IPS-15b (cell line): ENCODE measurements around the gene SPDYC.

ENCODE experiments used
- H3K27me3 ChIP-seq: one replicate; pipeline ENCODE4 v1.6.1; 2013; ENCODE audit warnings: low read length; ENCODE audit not compliant: control insufficient read depth, insufficient read depth
- H3K36me3 ChIP-seq: one replicate; pipeline ENCODE4 v1.6.1; 2013; ENCODE audit warnings: low read length; ENCODE audit not compliant: control insufficient read depth, insufficient read depth
- H3K4me1 ChIP-seq: one replicate; pipeline ENCODE4 v1.6.1; 2013; ENCODE audit warnings: mild to moderate bottlenecking, low read length; ENCODE audit not compliant: control insufficient read depth, insufficient read depth
- H3K4me3 ChIP-seq: one replicate; pipeline ENCODE4 v1.5.1; 2013; ENCODE audit warnings: low read depth, low read length
- H3K9ac ChIP-seq: one replicate; pipeline ENCODE4 v1.6.1; 2013; ENCODE audit warnings: low read depth, mild to moderate bottlenecking, low read length
- H3K9me3 ChIP-seq: one replicate; pipeline ENCODE4 v1.6.1; 2013; ENCODE audit warnings: mild to moderate bottlenecking, low read length; ENCODE audit not compliant: control insufficient read depth, insufficient read depth

SPDYC gene

DNA sequence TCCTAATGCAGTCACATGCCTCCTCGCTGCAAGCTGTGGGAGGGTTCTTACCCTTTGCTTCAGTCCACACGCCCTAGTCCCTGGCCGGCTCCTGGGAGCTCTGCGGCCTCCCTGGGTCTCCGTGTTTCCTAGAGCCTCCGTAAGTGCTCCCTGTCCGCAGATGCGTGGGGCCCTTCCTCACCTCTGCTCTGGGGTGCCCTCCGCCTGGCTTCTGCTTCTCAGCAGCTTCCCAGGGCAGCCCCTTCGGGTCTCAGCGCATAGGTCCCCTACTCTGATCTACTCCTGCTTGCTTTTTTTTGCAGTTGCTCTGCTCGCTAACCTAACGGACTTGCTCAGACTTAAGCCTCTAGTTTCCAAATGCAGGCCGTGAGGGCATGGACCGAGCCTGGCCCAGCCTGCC lies 34.1 kb downstream of the SPDYC start:
- Histone ChIP-seq H3K9ac (no peak overlapping the region), H3K36me3 (peaks cover 45% of the 10 kb centered on the region), H3K4me1 (no peaks in the 10 kb centered on the region), H3K27me3 (no peaks in the 10 kb centered on the region), H3K4me3 (peak overlapping the region; percentile 22), H3K9me3 (no peaks in the 10 kb centered on the region)

DNA sequence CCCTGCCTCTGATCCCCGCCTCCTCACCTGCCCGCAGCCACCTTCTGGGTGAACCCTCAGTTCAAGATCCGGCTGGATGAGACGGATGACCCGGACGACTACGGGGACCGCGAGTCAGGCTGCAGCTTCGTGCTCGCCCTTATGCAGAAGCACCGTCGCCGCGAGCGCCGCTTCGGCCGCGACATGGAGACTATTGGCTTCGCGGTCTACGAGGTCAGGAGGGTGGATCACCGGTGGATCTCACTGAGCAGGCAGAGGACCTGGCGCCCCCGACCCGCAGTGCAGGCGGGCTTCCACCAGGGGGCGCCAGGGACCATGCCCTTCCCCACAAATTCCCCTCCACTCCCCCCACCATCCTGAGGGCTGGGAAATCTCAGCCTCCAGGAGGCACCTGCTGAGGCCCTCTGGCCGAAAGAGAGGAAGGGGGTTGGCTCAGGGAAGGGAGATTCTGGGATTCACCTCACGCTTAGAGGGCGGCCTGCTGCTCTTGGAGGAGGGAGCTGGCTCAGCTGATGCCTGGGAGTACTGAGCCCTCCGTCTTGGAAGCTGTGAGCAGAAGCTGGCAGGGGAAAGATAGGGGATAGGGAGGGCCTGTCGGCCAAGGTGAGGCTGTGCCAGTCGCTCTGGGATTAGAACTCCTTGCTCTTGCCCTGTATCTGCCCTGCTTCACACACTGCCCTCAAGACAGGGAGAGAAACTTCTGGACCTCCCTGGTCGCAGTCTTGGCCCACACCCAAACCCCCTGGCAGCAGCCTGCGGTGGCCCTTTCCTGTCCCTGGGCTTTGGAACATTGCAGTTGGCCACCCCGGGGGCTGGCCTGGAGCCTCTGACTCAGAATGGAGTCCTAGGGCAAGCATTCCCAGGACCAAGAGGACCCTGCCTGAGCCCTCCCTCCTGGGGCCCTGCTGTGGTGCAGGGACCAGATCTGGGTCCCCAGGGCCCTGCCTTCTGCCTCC lies 34.9 kb downstream of the SPDYC start:
- peak overlapping the region; percentile 22 for H3K4me3 ChIP-seq
- H3K36me3 ChIP-seq, result peaks cover 52% of the 10 kb centered on the region
- H3K27me3 ChIP-seq, result no peaks in the 10 kb centered on the region
- H3K4me1 ChIP-seq, result no peaks in the 10 kb centered on the region
- H3K9ac ChIP-seq, result no peak overlapping the region
- H3K9me3 ChIP-seq, result no peaks in the 10 kb centered on the region

DNA sequence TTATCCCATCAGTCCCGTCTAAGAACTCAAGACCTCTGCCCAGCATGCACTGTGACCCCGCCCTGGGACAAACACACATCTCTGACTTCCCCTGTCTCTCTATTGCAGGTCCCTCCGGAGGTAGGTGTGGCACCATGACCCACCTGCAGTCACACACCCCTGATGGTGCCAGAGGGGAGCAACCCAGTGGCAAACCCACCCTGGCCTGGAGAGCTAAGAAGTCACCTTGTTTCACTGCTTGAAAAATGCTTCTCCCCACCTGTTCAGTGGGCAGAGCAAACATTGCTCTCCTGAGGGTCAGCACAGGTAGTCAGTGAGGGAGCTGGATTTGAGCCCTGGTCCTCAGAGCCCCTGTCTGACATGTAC lies 35.6 kb downstream of the SPDYC start:
- no peaks in the 10 kb centered on the region for H3K9me3 ChIP-seq
- no peak overlapping the region for H3K9ac ChIP-seq
- H3K36me3 ChIP-seq, result peaks cover 57% of the 10 kb centered on the region
- no peaks in the 10 kb centered on the region for H3K27me3 ChIP-seq
- H3K4me3 ChIP-seq, result no peak overlapping the region
- H3K4me1 ChIP-seq, result no peaks in the 10 kb centered on the region

DNA sequence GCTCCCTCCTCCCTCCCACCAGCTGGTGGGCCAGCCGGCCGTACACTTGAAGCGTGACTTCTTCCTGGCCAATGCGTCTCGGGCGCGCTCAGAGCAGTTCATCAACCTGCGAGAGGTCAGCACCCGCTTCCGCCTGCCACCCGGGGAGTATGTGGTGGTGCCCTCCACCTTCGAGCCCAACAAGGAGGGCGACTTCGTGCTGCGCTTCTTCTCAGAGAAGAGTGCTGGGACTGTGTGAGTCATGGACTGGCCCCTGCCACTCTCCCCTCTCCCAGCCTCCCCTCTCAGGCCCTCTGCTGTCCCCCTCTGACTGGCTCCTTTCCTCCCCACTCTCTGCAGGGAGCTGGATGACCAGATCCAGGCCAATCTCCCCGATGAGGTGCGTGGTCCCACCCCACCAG lies 36.4 kb downstream of the SPDYC start:
- Histone ChIP-seq H3K4me1 (no peaks in the 10 kb centered on the region), H3K9me3 (no peaks in the 10 kb centered on the region), H3K36me3 (peaks cover 63% of the 10 kb centered on the region), H3K27me3 (no peaks in the 10 kb centered on the region), H3K4me3 (no peak overlapping the region), H3K9ac (no peak overlapping the region)

DNA sequence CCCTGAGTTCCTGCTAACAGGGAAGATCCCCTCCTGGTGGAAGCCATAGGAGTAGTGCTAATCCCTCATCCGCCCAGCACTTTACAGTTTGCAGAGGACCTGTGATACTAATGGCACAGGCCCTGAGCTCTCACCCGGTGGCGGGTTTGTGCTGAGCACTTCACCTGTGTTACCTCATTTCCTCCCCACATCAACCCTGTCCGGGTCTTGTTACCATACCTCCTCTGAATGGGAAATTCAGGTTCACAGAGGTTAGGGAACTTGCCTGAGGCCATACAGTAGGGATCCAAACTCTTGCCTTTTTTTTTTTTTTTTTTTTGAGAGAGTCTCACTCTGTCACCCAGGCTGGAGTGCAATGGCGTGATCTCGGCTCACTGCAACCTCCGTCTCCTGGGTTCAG lies 36.9 kb downstream of the SPDYC start:
- no peaks in the 10 kb centered on the region for H3K4me1 ChIP-seq
- no peak overlapping the region for H3K4me3 ChIP-seq
- no peak overlapping the region for H3K9ac ChIP-seq
- H3K36me3 ChIP-seq, result peaks cover 66% of the 10 kb centered on the region
- H3K9me3 ChIP-seq, result no peaks in the 10 kb centered on the region
- H3K27me3 ChIP-seq, result no peaks in the 10 kb centered on the region

DNA sequence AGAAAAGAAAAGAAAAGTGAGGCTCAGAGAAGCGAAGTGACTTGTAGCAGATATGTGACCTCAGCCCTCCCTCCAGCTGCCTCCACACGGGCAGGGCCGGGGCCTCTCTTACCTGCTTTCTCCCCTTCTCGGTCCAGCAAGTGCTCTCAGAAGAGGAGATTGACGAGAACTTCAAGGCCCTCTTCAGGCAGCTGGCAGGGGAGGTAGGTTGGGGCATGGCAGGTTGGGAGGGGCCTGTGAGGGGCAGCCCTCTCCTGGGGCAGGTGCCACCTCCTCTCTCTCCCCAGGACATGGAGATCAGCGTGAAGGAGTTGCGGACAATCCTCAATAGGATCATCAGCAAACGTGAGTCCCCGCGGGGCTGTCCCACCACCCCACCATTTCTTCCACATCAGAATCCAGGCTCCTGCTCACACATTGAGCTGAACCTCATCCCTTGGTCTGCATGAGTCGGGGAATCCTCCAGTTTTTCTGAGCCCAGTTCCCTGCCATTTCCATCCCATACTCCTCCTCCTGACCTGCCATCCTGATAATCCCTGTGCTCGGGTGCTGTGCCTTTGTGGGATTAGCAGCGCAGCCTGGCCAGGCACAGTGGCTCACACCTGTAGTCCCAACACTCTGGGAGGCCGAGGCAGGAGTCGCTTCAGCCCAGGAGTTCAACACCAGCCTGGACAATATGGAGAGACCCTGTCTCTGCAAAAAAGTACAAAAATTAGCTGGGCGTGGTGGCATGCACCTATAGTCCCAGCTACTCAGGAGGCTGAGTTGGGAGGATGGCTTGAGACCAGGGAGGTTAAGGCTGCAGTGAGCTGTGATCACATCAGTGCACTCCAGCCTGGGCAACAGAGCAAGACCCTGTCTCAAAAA lies 38.1 kb downstream of the SPDYC start:
- peaks cover 62% of the 10 kb centered on the region for H3K36me3 ChIP-seq
- H3K9me3 ChIP-seq, result no peaks in the 10 kb centered on the region
- H3K9ac ChIP-seq, result no peak overlapping the region
- H3K27me3 ChIP-seq, result no peaks in the 10 kb centered on the region
- H3K4me3 ChIP-seq, result no peak overlapping the region
- H3K4me1 ChIP-seq, result peaks cover 8% of the 10 kb centered on the region

DNA sequence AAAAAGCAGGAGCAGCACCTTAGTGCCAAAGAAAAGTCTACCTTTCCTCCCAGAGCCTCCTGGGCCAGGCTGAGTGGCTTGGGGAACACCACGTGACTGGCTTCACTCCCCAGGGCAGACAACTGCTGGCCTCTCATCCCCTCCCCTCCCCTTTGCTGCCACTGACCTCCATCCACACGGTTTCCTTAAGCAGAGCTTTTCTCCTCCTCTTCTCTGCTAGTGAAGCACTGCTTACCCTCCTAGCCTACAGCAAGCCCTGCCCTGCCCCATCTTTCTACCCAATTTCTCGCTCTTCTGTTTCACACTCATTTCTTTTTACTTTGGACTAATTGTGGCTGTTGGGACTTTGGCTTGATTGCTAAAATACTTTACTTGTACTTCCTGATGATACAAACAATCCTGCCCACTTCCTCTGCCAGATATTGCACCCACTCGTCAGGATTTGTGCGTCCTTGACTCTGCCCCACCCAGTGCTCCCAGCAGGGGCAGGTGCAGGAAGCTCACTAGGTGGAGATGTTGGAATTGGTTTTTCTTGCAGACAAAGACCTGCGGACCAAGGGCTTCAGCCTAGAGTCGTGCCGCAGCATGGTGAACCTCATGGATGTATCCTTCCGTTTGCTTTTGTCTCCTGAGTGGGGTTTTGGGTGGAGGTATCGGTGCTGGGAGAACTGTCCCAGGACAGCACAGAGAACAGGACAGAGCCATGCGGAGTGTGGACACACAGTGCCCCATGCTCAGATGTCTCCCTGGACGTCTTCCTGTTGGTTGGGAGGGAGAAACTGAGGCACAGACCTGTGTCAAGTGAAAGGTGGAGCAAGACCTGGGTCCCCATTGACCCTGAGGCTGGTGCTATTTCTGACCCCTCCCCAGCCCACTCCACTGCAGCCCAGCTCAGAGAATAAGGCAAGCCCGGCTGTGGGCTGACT lies 39.0 kb downstream of the SPDYC start:
- Histone ChIP-seq H3K9ac (no peak overlapping the region), H3K27me3 (no peaks in the 10 kb centered on the region), H3K4me1 (peaks cover 8% of the 10 kb centered on the region), H3K4me3 (no peak overlapping the region), H3K9me3 (no peaks in the 10 kb centered on the region), H3K36me3 (peaks cover 62% of the 10 kb centered on the region)

DNA sequence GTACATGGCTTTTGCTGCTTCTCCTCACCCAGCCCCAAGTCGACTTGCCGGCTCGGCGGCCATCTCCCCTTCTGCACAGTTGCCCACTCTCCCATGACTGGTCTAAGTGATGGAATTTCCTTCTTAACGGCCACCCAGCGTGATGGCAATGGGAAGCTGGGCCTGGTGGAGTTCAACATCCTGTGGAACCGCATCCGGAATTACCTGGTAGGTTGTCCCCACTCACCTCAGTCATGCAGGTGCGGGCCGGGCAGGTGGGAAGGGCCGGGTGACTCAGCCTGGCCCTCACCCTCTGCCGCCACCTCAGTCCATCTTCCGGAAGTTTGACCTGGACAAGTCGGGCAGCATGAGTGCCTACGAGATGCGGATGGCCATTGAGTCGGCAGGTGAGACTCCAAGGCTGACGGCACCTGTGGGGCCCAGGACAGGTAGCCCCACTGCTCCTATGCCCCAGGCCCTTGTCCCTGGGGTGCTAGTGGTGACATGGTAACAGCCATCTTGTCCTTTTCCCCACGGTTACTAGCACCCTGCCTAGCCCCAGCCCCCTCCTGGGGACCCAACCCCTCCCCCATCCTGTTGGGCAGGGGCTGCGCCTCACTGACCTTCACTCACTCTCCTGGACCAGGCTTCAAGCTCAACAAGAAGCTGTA lies 39.8 kb downstream of the SPDYC start:
- H3K9me3 ChIP-seq, result no peaks in the 10 kb centered on the region
- H3K9ac ChIP-seq, result no peak overlapping the region
- no peak overlapping the region for H3K4me3 ChIP-seq
- H3K36me3 ChIP-seq, result peaks cover 58% of the 10 kb centered on the region
- H3K27me3 ChIP-seq, result no peaks in the 10 kb centered on the region
- peaks cover 10% of the 10 kb centered on the region for H3K4me1 ChIP-seq

DNA sequence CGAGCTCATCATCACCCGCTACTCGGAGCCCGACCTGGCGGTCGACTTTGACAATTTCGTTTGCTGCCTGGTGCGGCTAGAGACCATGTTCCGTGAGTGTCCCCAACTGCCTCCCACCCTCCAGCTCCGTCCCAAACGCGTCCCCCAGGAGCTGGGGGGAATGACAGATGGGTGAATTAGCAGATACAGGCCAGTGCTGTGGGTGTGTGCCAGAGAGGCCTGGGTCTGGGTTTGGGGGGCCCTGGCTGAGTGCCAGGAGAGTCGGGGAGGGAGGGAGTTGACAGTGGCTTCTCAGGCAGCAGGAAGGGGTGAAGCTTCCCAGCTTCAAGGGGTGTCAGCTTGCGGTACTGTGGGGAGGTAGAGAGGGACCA lies 40.3 kb downstream of the SPDYC start:
- Histone ChIP-seq H3K4me1 (peaks cover 10% of the 10 kb centered on the region), H3K4me3 (no peak overlapping the region), H3K9ac (no peak overlapping the region), H3K36me3 (peaks cover 54% of the 10 kb centered on the region), H3K9me3 (no peaks in the 10 kb centered on the region), H3K27me3 (no peaks in the 10 kb centered on the region)

DNA sequence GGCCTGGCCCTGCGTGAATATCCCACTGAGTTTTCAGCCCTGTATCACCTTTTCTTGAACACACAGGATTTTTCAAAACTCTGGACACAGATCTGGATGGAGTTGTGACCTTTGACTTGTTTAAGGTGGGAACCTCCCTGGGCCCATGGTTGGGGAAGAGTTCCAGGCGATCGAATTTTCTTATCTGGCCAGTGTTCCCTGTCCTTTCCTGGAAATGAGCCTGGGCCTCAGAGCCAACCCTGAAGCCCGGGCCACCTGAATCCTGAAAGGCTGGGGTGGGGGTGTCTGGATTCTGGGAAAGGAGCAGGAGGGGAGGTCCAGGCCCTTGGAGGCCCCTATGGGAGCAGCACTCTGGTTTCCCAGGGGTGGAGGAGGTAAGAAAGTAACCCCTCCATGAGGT lies 40.7 kb downstream of the SPDYC start:
- H3K36me3 ChIP-seq, result peaks cover 50% of the 10 kb centered on the region
- H3K4me1 ChIP-seq, result peaks cover 10% of the 10 kb centered on the region
- no peaks in the 10 kb centered on the region for H3K27me3 ChIP-seq
- H3K9me3 ChIP-seq, result no peaks in the 10 kb centered on the region
- no peak overlapping the region for H3K9ac ChIP-seq
- no peak overlapping the region for H3K4me3 ChIP-seq
